ENCODE measurements around the gene CLPSL2.

The CLPSL2 gene

GRCh38 chr6:35754452-35755277, 21.7 kb upstream of the CLPSL2 start:
- no peak for TF ChIP-seq CTCF (conservative IDR thresholded peaks at IDR 0.05; ENCODE audit: low read depth)
- DNase-seq (ENCODE audit: low spot score), result no peak
- ChIA-PET CTCF (interaction anchor here (0.5 to 1.1 kb wide), 4 partner anchors 20 to 319 kb away, joined by 3 to 5 read pairs (median 4); partner anchors contain the start of gene SRPK1), POLR2A (ENCODE audit: low non-redundant PET) (no interaction called here)
- H3K27ac ChIP-seq, result no peak overlapping the region

DNA sequence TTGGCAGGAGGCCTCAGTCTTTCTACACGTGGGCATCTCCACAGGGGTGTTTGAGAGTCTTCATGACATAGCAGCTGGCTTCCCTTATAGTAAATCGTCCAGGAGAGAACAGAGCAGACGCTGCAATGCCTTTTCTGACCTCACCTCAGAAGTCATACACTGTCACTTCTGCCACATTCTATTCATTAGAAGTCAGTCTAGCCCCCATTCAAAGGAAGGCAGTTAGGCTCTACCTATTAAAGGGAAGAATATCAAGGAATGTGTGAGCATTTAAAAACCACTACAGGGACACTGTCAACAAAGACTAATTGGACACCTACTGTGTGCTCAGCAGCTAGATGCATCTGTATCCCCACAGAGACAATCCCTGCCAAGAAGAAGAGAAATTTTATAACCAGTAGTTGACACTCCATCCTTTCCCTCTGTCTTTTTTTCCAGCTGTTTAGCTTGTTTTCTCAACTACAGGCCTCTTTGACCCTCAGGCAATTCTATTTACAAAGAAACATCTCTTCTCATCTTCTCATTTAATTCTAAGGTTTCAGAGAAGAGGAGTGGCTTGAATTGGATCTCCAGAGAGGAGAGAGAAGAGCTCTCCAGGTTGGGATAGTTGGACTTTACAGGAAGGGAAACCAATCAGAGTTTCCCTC, 21.0 kb upstream of the CLPSL2 start:
- ChIA-PET CTCF (no interaction called here), POLR2A (ENCODE audit: low non-redundant PET) (no interaction called here)
- DNase-seq (ENCODE audit: low spot score), result no peak
- no peak for TF ChIP-seq CTCF (conservative IDR thresholded peaks at IDR 0.05; ENCODE audit: low read depth)
- H3K27ac ChIP-seq, result no peak overlapping the region

DNA sequence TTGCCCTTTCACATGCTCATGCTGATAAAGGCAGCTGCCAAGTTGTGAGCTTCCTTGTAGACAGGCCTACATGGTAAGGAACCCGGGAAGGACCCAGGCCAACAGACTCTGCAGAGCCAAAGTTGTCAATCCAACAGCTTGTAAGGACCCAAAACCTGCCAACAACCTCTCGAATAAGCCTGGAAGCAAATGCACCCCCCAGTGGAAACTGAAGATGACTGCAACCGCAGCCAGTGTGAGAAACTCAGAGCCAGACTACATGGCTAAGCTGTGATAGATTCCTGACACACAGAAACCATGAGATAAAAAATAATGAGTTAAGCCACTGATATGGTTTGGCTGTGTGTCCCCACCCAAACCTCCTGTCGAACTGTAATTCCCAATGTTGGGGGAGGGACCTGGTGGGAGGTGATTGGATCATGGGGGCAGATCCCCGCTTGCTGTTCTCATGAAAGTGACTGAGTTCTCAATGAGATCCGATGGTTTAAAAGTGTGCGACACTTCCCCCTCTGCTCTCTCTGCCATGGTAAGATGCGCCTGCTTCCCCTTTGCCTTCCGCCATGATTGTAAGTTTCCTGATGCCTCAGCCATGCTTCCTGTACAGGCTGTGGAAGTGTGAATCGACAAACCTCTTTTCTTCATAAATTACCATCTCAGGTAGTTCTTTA, 18.8 kb upstream of the CLPSL2 start:
- peak; percentile 20; the same call in 1 of the 2 replicates for TF ChIP-seq CTCF (conservative IDR thresholded peaks at IDR 0.05; ENCODE audit: low read depth)
- no peak for DNase-seq (ENCODE audit: low spot score)
- POLR2A ChIA-PET (ENCODE audit: low non-redundant PET), result interaction anchor here (0.5 kb wide), 1 partner anchor 55 kb away, joined by 3 read pairs; no protein-coding TSS in a partner anchor
- H3K27ac ChIP-seq, result no peak overlapping the region
- CTCF ChIA-PET, result interaction anchor here (0.6 to 0.9 kb wide), 4 partner anchors 13 to 256 kb away, joined by 3 to 5 read pairs (median 3); no protein-coding TSS in a partner anchor

DNA sequence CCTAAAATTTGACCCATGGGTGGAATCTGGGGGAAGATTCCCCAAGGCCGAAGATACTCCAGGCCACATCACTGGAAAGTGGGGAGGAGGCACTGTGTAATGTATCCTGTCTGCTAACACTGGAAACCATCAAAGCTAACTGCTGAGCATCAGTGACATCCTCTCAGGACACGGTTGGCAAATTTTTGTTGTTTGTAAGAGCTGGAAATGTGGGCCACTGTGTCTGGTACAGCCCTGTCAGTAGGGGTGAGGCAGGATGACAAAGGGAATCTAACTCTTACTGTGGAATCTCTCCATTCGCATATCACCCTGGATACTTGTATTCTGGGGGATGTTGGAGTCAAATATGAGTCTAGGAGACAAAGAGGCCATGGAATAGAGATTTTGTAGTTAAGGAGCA, 17.0 kb upstream of the CLPSL2 start:
- no peak for DNase-seq (ENCODE audit: low spot score)
- ChIA-PET CTCF (no interaction called here), POLR2A (ENCODE audit: low non-redundant PET) (no interaction called here)
- no peak for TF ChIP-seq CTCF (conservative IDR thresholded peaks at IDR 0.05; ENCODE audit: low read depth)
- no peak overlapping the region for H3K27ac ChIP-seq

DNA sequence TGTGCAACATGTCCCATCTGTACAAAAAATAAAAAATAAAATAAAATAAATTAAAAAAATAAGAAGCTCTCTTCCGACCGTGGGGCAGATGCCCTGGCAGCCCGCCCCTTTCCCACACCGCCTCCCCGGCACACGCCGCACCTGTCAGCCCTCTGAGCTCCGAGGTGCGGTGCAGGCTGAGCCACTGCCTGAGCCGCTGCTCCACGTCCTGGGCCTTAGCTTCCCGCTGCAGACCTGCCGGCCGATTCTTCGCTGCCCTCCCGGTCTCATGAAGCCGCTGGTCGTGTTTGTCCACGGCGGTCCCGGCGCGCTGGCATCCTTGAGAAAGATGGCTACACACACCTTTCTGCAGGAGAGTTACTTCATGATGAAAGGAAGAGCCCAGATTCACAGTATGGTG, 10.7 kb upstream of the CLPSL2 start:
- POLR2A ChIA-PET (ENCODE audit: low non-redundant PET), result no interaction called here
- TF ChIP-seq CTCF (conservative IDR thresholded peaks at IDR 0.05; ENCODE audit: low read depth), result no peak
- CTCF ChIA-PET, result interaction anchor here (1.2 kb wide), 1 partner anchor 29 kb away, joined by 3 read pairs; the partner anchor contains the start of gene ARMC12
- DNase-seq (ENCODE audit: low spot score), result no peak
- H3K27ac ChIP-seq, result no peak overlapping the region

- TF ChIP-seq CTCF (conservative IDR thresholded peaks at IDR 0.05; ENCODE audit: low read depth), result no peak
- no peak for DNase-seq (ENCODE audit: low spot score)
- H3K27ac ChIP-seq, result no peak overlapping the region
- CTCF ChIA-PET, result no interaction called here
- POLR2A ChIA-PET (ENCODE audit: low non-redundant PET), result interaction anchor here (0.6 kb wide), 1 partner anchor 142 kb away, joined by 3 read pairs; no protein-coding TSS in a partner anchor
Observed at GRCh38 chr6:35769211-35769610, 7.2 kb upstream of the CLPSL2 start.

All from RWPE1 (cell line).